Anterior cingulate cortex (tissue), 58 donors: ENCODE results near the gene IMPACT.
A peak's percentile ranks its signal among the peaks of the same experiment; 100 is the strongest.

Experiments used
- DNase-seq, 58 donors: peaks; one replicate each; lab custom pipeline; 2025; lab: John Stamatoyannopoulos, UW

Gene IMPACT

DNA sequence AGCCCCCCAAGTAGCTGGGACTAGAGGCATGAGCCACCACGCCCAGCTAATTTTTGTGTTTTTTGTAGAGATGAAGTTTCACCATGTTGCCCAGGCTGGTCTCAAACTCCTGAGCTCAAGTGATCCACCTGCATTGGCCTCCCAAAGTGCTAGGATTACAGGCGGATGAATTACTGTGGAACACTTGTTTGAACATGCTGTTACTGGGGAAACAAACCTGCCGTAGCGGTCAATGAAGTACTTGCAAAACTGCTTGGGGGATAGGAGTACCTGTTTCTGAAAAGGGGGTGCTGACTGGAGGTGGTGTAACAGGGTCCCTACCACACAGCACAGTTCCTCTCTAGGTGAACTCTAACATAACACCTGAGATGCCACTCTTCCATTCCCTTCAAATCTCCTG is 5.9 kb upstream of the IMPACT start:
- DNase-seq: no peak

DNA sequence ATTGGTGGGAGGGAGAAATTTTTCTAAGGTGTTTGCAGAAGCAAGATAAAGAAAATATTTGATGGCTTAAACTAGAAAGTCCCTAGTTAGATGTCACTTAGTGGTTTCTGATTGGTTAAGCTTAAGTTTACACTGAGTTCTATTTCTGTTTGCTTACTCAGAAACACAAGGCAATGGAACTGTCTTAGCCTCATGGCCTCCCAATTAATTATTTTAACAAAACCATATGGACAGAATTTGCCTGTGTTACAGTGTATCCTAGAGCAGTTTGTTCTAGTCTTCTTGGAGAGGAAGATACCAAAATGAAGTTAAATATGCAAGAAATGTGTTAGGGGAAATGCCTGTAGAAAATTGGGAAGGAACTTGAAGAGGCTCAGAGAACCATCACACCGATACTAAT is 4.6 kb upstream of the IMPACT start:
- DNase-seq: no peak

DNA sequence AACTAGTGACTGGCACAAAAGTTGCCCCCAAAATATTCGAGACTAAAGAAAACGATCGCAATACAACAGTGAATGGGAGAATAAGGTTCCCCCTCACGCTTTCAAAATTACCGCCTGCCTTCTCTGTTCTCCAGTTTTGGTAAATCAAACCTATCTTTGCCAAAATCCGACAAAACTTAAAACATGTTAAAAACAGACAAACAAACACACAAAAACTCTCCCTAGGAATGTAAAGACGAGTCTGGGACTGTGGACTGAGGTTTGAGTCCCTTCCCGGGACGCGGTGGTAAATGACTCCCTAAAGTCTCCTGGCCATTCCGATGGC is 435 bp upstream of the IMPACT start:
- DNase-seq: no peak

DNA sequence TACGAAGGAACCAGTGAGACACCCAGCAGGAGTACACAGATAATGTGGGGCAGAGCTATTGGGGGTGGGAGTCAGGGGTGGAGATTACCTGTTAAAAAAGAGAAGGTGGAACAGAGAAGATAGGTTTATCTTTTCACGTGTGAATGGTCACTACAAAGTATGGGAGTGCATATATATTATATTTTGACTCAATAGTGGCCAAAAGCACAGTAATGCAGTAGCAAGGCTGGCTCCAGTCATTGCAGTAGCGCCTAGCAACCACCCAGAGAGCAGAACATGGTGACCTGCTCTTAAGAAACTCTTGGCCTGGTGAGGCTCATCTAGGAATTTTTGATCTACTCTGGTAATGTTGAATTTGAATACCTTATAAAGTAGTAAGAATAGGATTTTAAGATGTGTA is 1.0 kb downstream of the IMPACT start:
- DNase-seq: no peak

DNA sequence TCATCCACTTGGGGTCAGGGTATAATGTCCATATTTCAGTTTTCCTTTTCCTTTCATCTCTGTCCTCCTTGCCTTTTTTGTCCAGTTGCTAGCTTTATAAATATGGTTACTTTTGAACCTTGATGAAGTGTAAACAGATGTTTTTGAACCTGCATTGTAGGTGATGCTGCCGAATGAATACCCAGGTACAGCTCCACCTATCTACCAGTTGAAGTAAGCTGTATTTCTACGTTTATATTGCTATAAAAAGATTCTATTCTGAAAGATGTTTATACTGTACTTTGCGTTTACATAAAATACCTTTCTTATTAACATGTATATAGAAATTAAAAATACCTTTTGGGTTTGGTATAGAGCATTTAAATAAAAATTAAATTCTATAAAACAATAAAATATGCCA is 2.2 kb downstream of the IMPACT start:
- DNase-seq: no peak

DNA sequence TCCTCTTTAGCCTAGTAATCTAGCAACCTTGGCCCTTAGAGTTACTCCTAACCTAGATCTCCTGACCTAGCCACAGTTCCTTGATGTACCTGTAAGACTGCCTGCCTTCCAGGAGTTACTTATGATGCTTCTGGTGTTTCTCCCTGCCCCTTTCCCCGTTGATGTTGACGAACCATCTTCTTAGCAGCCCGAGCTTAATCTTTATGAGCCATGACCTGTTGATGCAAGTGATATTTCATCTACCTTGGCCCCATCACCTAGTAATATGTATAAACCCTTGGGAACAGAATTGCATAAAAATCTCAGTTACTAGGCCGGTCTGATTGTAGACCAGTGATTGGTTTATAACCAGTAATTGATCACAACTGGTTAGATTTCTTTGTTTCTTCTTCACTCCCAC is 2.7 kb downstream of the IMPACT start:
- DNase-seq: no peak

DNA sequence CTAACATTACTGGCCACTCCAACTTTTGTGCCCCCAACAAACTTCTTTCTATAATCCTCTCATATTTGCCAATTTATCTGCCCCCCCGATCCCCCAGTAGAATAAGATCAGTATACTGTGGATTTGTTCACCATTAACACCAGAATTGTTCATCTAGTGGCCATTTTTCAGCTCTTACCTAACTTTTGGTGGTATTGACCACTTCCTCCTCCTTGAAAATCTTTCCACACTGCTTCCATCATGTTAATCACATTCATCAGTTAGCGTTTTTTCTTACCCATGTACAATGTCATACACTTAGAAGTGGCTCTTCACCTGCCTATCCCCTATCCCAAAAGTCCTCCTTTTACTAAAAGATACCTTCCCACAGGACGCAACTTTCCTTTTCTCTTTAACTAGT is 6.1 kb downstream of the IMPACT start:
- DNase-seq: no peak

DNA sequence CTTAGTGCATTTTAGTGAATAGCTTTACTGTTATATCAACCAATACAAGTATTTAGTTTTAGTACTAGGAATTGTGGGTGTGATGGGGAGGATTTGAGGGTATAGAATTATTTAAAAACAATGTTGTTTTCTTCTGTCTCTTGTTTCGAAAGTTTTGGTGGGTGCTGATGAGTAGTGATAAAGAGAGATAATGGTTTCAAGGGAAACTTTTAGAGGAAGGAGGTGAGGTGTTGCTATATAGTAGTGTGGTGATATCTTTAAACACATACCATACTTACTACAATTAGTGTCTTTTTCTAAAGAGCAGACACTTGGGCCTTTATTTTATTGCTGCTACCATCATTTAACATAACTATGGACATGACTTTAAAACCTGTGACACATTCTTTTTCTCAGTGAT is 10.5 kb downstream of the IMPACT start:
- DNase-seq: no peak

DNA sequence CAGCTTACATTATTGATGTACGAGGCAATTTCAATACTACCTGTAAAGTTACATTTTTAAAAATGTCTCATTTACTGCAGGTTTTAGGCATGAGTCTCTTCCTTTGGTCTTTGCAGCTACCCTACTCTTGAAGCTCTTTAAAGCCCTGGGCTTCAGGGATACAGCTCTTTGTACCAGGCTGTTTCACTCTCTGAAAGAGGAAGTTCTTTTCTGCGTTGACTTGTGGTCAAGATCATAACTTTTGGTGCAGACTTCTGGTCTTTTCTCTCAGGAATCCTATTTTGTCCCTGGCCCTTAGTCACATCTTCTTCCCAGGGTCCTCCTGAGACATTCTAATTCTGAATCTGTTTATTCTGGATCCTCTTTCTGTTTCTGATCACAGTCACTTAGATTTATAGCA is 17.4 kb downstream of the IMPACT start:
- DNase-seq: no peak

DNA sequence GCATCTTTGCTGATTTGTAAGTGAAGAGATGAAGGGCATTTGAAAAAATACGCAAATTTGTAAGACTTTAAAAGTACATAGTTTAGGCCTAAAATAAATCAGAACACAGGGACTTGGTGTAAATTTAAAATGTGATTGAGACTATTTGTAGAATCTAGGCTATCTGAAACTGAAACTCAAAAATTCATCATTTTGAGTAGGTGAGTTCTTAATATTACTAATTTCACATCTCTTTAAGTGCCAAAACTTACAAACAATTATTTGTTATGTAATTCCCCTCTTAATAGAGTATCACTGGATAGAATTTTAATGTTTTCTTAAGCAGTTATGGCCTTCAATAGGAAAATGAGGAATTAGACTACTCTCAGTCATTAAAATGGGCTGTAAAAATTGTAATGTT is 20.0 kb downstream of the IMPACT start:
- no peak for DNase-seq

DNA sequence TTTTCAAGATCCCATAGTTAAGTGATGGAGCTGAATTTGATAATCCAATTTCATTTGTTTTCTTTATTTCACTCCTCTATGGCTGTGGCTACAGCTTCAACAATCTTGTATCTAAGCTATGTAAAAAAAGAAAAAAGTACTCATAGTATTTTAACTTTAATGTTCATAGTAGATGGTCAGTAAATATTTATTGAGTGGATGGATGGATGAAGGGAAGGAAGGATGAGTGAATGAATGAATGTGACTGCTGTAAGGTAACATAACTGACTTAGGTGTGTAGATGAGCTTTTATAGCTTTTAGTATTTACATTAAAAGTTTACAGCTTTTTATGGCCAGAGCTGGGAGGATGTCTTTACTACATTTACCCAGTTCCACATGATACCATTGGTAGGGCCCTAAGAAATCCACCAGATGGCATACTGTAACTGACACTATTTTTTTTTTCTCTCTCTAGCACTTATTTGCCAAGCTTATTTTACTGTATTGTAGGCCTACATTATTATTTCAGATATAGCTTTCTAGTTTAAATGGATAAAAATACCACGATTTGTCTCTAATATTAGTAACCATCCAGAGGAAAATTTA is 20.6 kb downstream of the IMPACT start:
- no peak for DNase-seq

DNA sequence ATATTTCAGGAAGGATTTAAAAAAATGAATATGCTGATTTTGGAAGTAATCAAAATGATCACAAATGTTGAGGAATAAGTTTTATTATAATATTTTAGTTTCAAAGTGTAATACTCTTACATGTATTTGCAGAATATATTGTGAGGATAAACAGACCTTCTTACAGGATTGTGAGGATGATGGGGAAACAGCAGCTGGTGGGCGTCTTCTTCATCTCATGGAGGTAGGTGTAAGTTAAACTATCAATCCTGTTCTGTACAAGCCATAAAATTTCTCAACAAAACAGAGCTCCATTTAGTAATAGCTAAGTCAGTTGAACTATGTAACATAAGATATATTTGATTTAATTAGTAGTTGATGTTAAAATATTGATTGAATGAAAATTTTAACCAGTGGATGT is 21.5 kb downstream of the IMPACT start:
- DNase-seq: no peak

DNA sequence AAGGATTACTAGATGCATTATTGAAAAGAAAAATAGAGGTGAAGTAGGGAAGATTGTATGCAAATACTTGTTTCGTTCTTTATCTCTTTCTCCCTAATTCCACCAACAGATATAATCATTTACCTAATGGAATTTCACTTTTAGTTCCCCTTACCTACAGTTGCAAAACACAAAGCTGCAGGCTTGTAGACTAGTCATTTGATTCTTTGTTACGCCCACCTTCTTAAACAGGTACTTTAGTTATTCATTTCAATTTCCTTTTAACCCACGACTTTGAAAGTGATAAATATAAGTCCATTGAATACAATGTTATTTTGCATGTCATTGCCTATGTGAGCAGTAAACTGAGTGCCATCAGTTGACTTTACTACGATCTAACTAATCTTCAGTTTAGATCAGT is 30.1 kb downstream of the IMPACT start:
- DNase-seq: no peak

DNA sequence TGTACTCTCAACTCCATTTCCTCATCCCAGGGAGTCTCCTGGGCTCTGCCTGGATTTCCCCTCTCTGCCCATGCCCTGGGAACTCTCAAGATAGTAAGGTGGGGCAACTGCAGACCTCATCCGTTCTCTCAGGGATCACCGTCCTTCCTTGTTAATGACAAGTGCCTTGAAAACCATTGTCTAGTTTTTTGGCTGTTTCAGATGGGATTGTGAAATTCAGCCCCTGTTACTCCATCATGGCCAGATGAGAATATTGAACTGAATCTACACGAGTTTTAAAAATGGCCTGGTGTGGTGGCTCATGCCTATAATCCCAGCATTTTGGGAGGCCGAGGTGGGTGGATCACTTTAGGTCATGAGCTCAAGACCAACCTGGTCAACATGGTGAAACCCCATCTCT is 33.3 kb downstream of the IMPACT start:
- DNase-seq: no peak

DNA sequence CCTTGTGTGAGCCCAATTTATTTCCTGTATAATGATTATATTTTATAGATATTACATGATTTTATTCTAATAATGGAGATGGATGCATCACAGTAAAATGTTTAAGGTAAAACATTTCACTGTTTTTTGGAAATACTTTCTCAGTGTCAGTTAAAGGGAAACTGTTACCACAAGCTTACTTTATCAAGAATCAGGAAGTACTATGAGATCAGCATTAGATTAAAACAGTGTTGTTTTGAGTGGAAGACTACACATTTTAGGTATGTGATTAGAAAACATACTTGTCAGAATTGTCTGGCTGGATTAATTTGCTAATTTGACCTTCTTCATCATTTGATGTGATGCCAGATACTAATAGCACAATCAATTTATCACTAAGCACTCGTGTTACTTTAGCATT is 33.9 kb downstream of the IMPACT start, which contains the start of gene HRH4:
Gene HRH4 (plus strand): TSS at position 250 of the 400 bp plus-strand sequence. CDS start 92 bp downstream, at position 342.
- DNase-seq: no peak

DNA sequence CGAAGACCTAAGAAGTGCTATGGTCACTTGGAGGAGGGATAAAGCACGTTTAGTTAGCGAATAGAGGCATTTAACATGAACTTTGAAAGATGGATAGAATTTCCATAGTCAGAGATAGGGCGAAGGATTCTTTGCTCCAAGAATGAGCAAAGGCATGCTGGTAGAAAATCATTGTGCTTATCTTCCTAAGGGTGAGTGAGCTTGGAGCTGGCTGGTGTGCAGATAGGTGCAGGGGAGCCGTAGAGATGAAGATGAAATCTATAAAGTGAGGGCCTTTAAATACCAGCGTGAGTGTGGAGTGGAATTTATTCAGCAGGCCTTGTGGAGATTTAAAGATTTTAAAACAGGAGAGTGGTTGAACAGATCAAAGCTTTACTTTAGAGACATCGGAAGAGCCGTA is 35.5 kb downstream of the IMPACT start:
- DNase-seq: no peak

DNA sequence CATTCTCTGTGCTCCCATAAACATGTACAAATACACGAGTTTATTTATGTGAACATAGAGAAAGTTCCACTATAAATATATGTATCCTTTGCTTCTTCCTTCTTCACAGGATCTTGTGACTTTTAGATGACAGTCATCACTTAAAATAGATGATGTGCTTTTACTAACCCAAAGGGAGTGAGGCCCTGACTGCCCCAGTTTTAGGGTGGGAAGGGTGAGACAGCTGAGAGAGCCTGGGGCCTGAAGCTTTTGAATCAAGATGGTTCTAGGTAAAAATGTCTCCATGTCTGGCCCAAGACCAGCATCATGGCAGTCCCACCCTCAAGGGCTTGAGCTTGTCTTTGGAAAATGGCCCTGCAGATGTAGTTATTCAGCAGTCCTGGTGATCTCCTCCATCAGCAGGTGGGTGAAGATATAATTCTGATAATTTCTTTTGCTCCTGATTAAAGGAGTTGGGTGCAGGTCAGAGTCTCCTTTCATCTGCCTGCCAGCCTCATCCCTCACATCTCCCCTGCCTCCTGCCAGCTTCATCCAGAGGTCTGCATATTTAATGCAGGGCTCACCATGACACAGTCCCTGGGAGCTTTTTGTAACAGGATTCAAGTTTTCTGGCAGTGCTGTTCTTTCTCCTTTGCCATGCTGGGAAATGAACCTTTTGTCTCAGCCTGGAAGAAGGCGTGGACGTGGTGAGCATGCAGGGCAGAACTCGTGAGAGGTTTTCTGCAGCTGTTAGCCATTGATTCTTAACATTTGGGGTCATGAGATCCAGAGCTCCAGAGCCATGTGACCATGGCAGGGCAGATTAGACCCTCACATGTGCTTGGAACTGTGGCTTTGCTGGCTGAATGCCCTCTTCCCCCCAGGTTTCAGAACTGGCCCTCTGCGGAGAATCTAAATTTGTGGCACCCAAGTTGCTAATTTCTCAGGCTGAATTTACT is 36.6 kb downstream of the IMPACT start:
- peak in 8 of 58 donors; percentile 1 to 30 (median 4) for DNase-seq

DNA sequence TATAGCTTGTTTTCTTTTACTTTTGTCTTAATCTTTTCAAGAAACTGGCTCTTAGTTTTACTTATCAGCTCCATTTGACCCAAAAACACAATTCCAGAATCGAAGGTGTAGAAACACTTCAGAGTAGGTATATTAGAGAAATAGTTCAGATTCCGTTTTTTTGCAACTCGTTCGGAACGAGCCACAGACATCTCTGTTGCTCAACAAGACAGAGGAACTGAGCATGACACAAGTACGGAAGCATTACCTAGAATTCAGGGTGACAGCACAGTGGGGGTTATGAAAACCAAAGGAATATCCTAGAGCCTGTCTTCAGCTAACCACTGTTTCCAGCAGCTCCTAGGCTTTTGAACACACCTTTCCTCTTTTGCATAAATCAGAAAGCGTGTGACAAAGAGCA is 39.0 kb downstream of the IMPACT start:
- no peak for DNase-seq

DNA sequence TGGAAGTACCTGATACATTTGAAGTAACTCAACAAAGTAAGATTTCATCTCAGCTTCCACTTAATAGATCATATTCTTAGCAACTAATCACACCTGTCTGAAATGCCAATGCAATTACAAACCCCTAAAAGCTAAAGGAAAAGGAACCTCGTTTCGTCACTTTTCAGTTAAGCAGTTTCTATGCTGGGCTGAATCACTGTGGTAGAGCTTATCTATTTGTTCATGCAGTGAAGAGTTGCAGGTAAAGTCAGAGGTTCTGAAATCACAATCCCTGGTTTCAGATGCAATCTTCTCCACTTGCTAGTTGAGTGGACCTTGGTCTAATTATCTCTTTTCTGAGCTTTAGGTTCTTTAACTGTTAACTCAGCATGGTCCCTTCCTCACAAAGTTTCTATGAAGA is 40.3 kb downstream of the IMPACT start:
- no peak for DNase-seq

DNA sequence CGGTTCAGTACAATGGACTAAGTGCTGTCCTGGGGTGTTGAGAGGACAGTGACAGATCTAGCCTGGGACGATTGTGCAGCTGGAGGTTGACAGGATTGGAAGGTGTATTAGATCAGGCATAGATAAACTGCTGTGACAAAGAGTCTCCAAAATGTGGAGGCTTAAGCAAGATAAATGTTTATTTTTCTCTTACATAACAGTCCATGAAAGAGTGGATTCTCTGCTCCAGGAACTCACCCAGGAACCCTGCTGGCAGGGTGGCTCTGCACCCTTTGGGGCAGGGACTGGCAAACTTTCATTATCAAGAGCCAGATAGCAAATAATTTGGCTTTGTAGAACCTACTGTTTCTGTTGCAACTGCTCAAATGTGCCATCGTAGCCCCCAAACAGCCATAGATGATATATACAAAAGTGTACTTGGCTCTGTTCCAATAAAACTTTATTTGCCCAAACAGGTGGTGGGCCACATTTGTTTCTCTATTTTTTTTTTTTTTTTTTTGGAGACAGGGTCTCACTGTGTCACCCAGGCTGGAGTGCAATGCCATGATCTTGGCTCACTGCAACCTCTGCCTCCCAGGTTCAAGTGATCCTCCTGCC is 43.6 kb downstream of the IMPACT start:
- no peak for DNase-seq

DNA sequence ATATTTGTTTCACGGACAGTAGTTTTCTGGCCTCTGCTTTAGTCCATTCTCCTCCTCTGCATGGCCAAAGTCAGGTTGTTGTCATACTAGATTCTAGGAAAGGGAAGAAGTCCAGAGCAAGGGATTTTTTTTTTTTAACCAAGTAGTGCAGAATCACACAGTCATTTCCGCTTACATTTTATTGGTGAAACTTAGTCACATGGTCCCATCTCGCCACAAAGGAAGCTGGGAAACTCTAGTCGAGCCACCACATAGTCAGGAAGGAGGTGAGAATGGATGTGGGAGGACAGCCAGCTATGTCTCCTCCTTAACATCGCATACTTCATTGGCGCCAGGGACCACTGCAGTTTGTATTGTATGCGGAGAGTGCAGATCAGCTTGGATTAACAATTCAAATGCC is 44.3 kb downstream of the IMPACT start:
- no peak for DNase-seq

DNA sequence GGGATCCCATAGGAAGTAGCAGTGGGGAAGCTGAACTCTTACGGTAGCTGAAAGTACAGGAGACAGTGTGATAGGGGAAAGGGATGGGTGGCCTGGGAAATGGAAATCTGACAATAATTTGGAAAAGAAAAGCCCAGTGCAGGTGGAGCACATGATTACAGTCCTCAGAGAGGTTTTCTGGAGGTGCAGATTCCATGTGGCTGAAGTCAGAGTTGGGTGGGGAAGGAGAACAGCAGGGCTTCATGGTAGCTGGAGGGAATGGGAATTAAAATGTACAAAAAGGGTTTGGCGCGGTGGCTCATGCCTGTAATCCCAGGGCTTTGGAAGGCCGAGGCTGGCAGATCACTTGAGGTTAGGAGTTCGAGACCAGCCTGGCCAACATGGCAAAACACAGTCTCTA is 46.1 kb downstream of the IMPACT start:
- DNase-seq: no peak
